ENCODE results near the gene USP34.

- TF ChIP-seq, protein P1, sequence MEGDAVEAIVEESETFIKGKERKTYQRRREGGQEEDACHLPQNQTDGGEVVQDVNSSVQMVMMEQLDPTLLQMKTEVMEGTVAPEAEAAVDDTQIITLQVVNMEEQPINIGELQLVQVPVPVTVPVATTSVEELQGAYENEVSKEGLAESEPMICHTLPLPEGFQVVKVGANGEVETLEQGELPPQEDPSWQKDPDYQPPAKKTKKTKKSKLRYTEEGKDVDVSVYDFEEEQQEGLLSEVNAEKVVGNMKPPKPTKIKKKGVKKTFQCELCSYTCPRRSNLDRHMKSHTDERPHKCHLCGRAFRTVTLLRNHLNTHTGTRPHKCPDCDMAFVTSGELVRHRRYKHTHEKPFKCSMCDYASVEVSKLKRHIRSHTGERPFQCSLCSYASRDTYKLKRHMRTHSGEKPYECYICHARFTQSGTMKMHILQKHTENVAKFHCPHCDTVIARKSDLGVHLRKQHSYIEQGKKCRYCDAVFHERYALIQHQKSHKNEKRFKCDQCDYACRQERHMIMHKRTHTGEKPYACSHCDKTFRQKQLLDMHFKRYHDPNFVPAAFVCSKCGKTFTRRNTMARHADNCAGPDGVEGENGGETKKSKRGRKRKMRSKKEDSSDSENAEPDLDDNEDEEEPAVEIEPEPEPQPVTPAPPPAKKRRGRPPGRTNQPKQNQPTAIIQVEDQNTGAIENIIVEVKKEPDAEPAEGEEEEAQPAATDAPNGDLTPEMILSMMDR (IDR thresholded peaks at IDR 0.05; ENCODE audit: low read depth, low read length), result no peak
- no peak for TF ChIP-seq POLR2A (IDR thresholded peaks at IDR 0.05; ENCODE audit: extremely low read depth, insufficient read length)
These were observed 329.7 kb downstream of the USP34 start for GRCh38 chr2:61141151-61141550.

All from NB4 (cell line).